ENCODE data around the gene GNPAT.

The GNPAT gene

DNA sequence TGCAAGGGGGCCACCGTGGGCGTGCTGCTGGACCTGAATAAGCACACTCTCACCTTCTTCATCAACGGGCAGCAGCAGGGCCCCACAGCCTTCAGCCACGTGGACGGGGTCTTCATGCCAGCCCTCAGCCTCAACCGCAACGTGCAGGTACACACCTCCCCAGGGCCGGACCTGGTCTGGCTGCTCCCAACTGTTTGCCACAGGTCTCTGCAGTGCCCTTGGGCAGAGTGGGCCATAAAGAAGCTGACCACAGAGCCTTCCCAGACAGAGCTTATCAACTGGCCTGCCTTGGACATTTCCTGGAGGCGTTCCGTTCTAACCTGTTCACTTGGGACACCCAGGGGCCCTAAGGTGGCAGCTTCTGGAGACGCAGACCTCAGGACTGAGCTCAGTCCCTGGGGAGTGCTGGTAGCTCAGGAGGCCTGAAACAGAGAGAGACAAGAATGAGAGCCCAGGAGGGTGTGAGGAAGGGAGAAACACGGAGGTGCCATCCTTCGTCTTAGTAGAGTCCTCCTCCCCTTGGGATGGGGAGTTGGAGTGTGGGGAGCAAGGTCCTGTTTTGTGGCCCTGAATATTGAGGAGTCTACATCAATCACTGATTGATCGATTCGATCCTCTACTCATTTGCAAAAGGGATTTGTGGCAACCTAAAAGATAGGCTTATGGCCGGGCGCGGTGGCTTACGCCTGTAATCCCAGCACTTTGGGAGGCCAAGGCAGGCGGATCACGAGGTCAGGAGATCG, 27.0 kb upstream of the GNPAT start:
- no peak for DNase-seq

DNA sequence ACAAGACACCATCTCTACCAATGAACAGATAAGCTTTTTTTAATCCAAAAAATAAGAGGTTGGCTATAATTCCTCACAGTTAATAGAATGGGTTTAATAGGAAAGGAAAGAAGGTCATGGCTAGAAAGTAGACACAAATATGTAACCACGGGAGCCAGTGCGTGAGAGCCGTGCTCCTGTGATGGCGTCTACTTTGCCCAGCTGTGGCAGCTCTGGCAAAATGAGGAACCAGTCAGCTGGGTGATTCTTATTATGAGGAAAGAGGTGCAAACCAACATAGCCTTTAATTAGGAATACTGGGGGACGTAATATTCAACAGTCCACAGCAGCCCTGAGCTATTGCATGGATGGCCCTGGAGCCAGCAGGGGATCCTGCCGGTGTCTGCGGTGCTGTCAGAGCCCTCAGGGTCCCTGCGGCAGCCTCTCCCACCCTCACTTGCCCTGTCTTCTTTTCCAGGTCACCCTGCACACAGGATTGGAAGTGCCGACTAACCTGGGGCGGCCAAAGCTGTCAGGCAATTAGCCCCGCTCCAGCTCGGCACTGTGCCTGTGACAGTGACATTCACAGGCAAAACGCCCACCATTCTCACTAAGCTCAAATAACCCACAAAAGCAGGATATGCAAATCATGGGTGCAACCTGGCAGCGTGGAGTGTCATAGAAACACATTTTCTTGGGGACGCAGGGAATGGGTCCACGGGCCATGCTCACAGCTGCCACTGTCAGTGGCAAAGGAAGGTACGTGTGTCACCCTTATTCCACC, 25.9 kb upstream of the GNPAT start:
- no peak for DNase-seq

- DNase-seq: no peak
Measured at GRCh38 chr1:231215681-231216385, 25.2 kb upstream of the GNPAT start.

- no peak for DNase-seq
Measured at GRCh38 chr1:231216498-231216897, 24.5 kb upstream of the GNPAT start.

DNA sequence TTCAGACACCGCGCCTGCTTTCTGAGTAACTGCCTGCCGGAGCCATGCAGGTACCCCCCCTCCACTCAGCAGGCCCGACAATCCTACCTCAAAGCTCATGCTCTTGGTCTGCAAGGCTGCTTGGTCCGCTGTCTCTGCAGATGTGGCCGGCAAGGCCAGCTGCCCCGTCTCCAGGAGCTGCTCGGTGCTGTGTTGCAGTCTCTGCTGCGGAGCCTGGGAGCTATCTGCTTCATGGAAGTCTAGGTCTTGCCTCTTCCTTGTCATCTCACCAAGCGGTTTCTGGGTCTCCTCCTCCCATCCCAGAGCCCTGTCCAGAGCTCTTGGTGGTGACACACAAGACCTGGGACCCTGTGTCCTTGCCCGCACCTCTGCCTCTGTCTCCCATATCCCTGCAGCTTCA, 24.0 kb upstream of the GNPAT start:
- no peak for DNase-seq

- no peak for DNase-seq
Measured at GRCh38 chr1:231218078-231218477, 22.9 kb upstream of the GNPAT start.

DNA sequence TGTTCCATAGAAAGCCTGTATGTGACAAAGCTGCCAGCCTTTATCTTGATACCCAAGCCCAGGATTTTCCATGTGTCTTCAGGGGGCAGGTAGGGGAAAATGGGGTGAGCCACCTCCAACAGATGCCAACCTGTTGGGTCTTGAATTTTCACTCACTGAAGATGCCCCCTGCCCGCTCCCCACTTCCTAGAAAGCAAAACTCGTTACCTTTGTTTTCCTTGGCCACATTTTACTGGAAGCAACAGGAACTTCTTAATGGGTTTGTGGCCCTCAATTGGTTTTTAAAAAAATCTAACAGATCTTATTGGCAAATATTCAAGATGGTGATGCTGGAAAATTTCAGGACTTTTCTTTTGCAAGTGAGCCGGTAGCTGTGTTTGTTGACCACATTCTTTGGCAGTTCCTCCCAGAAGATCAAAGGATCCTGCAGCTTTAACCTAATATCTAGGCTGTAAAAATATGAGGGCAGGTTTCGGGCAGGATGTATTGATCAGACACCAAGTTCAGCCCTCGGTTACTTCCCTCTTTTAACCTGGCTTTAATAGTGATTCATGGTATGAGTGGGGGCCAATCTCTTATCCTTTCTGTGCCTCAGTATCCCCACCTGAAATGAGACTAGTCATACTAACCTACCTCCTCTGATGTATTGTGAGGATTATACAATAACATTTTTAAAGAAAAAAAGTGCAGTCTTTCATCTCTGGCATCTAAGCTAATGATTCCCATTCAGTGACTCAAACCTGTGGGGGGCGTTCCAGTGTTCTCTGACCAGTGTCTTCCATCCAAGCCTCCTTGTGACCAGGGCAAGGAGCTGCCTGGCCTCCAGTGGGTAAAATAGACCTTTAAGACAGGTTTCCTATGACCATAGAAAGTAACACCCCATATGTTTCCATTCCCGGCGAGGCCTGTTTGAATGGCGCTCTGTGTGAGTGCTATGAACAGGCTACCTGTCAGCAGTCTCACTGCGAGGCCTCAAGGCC, 21.3 kb upstream of the GNPAT start:
- DNase-seq: no peak

GRCh38 chr1:231220801-231221200, 20.2 kb upstream of the GNPAT start:
- no peak for DNase-seq

DNA sequence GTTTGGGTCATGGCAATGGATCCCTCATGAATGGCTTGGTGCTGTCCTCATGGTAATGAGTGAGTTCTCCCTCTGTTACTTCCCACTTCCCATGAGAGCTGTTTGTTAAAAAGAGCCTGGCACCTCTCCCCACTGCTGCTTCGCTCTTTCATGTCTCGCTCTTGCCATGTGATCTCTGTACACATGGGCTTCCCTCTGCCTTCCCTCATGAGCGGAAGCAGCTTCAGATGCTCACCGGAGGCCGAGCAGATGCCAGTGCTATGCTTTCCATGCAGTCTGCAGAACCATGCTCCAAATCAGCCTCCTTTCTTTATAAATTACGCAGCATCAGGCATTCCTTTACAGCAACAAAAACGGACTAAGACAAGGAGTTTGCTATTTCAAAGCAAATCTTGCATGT, 14.9 kb upstream of the GNPAT start:
- no peak for DNase-seq

GRCh38 chr1:231231511-231231910, 9.5 kb upstream of the GNPAT start:
- DNase-seq: no peak

DNA sequence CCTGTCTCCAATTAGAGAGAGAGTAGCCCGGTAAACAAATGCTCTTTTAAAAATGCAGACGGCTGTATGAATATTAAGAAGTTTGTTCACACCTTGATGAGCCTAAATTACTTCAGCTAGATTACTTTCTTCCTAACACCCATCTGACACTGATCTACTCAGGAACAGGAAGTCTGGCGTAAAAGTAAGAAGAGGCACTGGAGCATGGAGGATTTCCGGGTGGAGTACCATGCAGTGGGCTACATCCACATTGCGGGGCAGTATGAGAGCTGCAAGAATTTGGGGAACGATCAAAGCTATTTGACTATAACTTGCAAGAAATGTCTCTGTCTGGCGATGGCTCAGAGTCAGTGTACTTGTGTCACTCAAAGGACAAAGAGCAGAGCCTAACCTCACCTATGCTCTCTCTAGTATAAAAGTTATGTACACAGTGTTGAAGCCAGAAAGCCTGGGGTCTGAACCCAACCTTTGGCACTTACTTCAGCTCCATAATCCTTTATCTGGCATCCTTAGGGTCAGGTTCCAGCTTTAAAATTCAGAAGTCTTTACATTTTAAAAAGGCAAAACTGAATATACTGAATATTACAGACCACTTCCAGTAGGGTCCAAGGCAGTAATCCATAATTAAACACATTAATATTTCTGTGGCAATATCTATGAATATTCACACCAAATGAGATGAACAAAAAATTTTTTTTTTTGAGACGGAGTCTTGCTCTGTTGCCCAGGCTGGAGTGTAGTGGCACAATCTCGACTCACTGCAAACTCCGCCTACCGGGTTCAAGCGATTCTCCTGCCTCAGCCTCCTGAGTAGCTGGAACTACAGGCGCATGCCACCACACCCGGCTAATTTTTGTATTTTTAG, 7.9 kb upstream of the GNPAT start:
- DNase-seq: no peak

- DNase-seq: no peak
Measured at GRCh38 chr1:231233735-231234417, 7.1 kb upstream of the GNPAT start.

DNA sequence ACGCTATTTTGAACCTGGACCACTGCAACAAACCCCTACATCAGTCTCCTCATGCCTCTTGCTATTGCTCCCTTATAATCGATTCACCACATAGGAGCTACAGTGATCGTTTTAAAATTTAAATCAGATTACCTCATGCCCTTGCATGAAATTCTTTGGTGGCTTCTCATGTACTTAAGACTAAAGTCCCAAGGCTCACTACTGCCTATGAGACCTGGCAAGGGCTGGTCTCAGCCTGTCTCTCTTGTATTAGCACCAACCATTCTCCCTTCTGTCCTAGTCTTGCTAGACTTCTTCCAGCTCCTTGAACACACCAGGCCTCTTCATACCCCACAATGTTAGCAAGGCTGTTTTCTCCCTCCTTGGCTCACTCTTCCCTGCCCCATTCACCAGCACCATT, 6.5 kb upstream of the GNPAT start:
- DNase-seq: no peak

- DNase-seq: no peak
Measured at GRCh38 chr1:231235526-231236207, 5.3 kb upstream of the GNPAT start.

- DNase-seq: no peak
Measured at GRCh38 chr1:231236208-231236591, 4.8 kb upstream of the GNPAT start.

- no peak for DNase-seq
Measured at GRCh38 chr1:231236938-231237337, 4.1 kb upstream of the GNPAT start.

DNA sequence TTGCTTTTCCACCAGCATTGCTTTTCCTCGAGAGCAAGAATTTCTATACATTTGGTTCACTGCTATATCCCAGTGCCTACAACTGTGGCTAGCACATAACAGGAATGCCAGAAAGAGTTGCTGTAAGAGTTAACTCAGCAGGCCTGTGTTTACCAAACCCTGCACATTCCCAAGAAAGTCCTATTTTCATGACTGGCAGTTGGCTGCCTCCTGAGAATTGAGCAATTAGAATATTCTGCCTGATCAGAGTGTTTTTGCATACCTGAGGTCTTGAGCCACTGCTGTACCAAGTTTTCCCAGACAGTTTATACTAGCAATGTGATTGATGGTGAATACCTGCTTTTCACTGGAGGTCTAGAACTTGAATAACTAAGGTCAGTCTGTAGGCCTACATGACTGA, 2.7 kb upstream of the GNPAT start:
- no peak for DNase-seq

- DNase-seq: no peak
Measured at GRCh38 chr1:231240531-231240882, 505 bp upstream of the GNPAT start.

- DNase-seq: no peak
Measured at GRCh38 chr1:231241750-231242149, 738 bp downstream of the GNPAT start.

- DNase-seq: no peak
Measured at GRCh38 chr1:231242516-231243198, 1.6 kb downstream of the GNPAT start.

All from retina (tissue), 1 donor.